Psoas muscle (tissue), 8 donors: ENCODE measurements around the gene EFNA3. TPM values are rescaled to one million over a fixed set of nuclear protein-coding genes. Genes with fewer than 3 reads are reported as not detected.

Source experiments
- ATAC-seq, 4 donors: fragments of 200-7000 bp; cut with Tn5 transposase; one replicate each; pipeline ENCODE4 v1.9.1; 2020; ENCODE audit warnings: moderate library complexity in 3 of 4, mild to moderate bottlenecking in 2 of 4
- DNase-seq, 2 donors: peaks; one replicate each; pipeline ENCODE4 v3.0.0-alpha.2; 2020
- H3K27ac ChIP-seq: fragments of 200-600 bp; one replicate; pipeline ENCODE4 v1.8.0; 2022
- H3K27me3 ChIP-seq, 3 donors: fragments of 200-600 bp in 1 of 3; one replicate each; pipeline versions ENCODE4 v1.6.1 to v1.8.0; 2013 to 2022; ENCODE audit warnings: low read length in 2 of 3, mild to moderate bottlenecking in 2 of 3, moderate library complexity in 1 of 3; ENCODE audit not compliant: insufficient read depth in 3 of 3
- H3K36me3 ChIP-seq, 2 donors: fragments of 200-600 bp in 1 of 2; one replicate each; pipeline versions ENCODE4 v1.6.1 to v1.8.0; 2013 to 2022; ENCODE audit warnings: low read depth in 1 of 2, mild to moderate bottlenecking in 1 of 2, moderate library complexity in 1 of 2; ENCODE audit not compliant: insufficient read depth in 1 of 2
- H3K4me1 ChIP-seq: fragments of 200-600 bp; one replicate; pipeline ENCODE4 v1.8.0; 2022
- H3K4me3 ChIP-seq: fragments of 200-600 bp; one replicate; pipeline ENCODE4 v1.8.0; 2022; ENCODE audit warnings: mild to moderate bottlenecking
- H3K9me3 ChIP-seq: fragments of 200-600 bp; one replicate; pipeline ENCODE4 v1.8.0; 2022
- WGBS, 3 donors: extraction: QIAGEN DNeasy Blood & Tissue Kit; methylation state at CpG; one replicate each; pipeline versions ENCODE4 v1.1.6 to v1.1.7; 2013; 5-methylcytosine and 5-hydroxymethylcytosine counted together
- intact Hi-C, 2 donors: fragments of 100-400 bp; cut with DNase I; formaldehyde crosslinking; loops; one replicate each; pipeline versions ENCODE4 v1.11.0 to v1.14.2; 2022
- polyA plus RNA-seq, 3 donors: library from polyadenylated mRNA; stranded (reverse); fragments of 200-250 nt; gene quantifications; one replicate each; pipeline ENCODE4 v1.2.3, GENCODE V29; 2013
- total RNA-seq, 4 donors: library from RNA; stranded (reverse); fragmentation: NEBNext Ultra II Directional in 2 of 4; extraction: Animal tissue kit (Norgen Biotek cat#: 25700) in 2 of 4; gene quantifications; one replicate each; pipeline versions ENCODE4 v1.2.1 to v1.2.4, GENCODE V29; 2021 to 2023
- TF ChIP-seq, protein P1 (sequence below): fragments of 200-600 bp; IDR thresholded peaks from one replicate; pipeline ENCODE4 v1.8.0; 2022; ENCODE audit warnings: antibody characterized with exemption
- donor health status: healthy with polysubstance abuse.
- donor health status: DM: no; HTN: no; CAD: no; lungs with moderate emphysema.
- donor health status: Bipolar disorder and iron deficiency.
- donor health status: healthy.
- donor health status: DM: yes; HTN: yes; CAD: no.
- donor health status: DM: no; HTN: no; CAD: no.
- donor health status: DM: no; HTN: no; CAD: no.
- donor health status: DM: yes; HTN: yes; CAD: no.

Gene EFNA3
- total and polyA plus RNA-seq, 7 donors, result 0.17 to 1.00 (median 0.48) TPM; not detected in 1

DNA sequence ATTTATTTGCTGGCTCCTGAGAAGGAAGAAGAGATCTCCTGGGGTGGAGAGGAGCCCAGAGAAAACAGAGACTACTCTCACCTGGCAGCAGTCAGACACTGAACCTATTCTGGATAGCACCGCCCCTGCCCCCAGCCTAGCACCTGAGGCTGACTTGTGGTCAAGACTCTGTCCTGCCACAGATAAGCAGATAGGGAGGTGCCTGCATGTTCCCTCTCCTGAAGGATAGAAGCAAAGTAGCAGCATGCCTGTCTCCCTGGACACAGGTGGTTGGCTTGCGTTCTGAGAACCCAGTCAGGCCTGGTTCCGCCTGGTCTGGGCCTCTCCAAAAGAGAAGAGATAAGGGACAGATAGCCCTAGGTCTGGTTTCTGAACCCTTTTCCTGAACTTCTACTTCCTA, 1.3 kb upstream of the EFNA3 start:
- Histone ChIP-seq H3K27me3 (peaks cover 0 to 37% (median 20%) of the 10 kb centered on the region in 3 donors), H3K27ac (no peak overlapping the region), H3K4me1 (peaks cover 18% of the 10 kb centered on the region), H3K4me3 (no peak overlapping the region), H3K36me3 (no peaks in the 10 kb centered on the region), H3K9me3 (no peaks in the 10 kb centered on the region)
- DNase-seq (peak in 1 of 2 donors; percentile 15), ATAC-seq (no peak)
- TF ChIP-seq, protein P1, sequence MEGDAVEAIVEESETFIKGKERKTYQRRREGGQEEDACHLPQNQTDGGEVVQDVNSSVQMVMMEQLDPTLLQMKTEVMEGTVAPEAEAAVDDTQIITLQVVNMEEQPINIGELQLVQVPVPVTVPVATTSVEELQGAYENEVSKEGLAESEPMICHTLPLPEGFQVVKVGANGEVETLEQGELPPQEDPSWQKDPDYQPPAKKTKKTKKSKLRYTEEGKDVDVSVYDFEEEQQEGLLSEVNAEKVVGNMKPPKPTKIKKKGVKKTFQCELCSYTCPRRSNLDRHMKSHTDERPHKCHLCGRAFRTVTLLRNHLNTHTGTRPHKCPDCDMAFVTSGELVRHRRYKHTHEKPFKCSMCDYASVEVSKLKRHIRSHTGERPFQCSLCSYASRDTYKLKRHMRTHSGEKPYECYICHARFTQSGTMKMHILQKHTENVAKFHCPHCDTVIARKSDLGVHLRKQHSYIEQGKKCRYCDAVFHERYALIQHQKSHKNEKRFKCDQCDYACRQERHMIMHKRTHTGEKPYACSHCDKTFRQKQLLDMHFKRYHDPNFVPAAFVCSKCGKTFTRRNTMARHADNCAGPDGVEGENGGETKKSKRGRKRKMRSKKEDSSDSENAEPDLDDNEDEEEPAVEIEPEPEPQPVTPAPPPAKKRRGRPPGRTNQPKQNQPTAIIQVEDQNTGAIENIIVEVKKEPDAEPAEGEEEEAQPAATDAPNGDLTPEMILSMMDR, result no peak
- intact Hi-C loops, result no loop called here
- WGBS, 3 donors, result 94 to 97% (median 96%) methylated on average over 3 of the region's 3 CpGs

DNA sequence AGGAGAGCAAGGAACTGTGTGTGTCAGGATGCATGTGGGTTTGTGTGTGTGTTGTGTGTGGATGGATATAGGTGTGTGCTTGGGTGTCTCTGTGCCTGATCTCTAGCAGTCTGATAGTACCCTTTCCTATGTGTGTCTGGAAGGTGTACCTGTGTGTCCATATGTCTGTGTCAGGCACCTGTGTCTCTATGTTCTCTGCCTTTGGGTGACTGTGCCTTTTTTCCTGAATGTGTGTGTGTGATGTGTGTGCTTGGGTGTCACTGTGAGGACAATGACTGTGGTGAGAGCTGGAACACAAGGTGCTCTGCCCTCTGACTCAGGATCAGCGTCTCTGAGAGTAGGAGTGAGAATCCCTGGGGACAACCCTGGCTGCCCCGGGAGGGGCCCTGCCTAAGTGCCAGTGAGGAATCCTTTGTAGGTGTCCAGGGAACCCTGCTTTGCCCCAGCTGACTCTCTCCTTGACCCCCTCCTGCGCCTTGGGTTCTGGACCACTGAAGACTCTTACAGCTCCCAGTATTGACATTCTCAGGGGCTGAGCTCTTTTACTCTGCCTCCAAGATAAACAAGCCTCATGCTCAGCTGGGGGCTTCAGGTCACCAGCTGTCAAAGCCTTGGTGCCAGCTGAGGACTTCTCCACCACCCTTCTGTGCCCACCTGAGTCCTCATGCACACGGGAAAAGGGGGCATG, 735 bp upstream of the EFNA3 start:
- Histone ChIP-seq H3K9me3 (no peaks in the 10 kb centered on the region), H3K27ac (no peak overlapping the region), H3K4me3 (no peak overlapping the region), H3K27me3 (peaks cover 0 to 42% (median 25%) of the 10 kb centered on the region in 3 donors), H3K36me3 (no peaks in the 10 kb centered on the region), H3K4me1 (peaks cover 18% of the 10 kb centered on the region)
- ATAC-seq (no peak), DNase-seq (no peak)
- intact Hi-C loops, result no loop called here
- WGBS, 3 donors, result 57 to 61% (median 60%) methylated on average over 4 of the region's 4 CpGs
- TF ChIP-seq, protein P1, result no peak

DNA sequence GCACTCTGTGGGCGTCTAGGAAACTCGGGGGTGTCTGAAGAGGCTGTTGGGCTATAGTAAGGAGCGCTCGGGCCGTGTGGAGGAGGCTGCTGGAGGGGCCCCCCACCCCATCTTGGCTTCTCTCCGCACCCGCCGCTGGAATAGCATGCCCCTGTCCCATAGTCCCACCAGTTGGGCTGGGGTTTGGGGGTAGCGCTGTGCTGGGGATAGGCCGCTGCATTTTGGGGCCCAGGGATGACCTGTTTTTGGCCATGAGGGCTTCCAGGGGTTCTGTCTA, 511 bp downstream of the EFNA3 start:
- DNase-seq (no peak), ATAC-seq (peak in 2 of 4 donors; percentile 2 to 9)
- Histone ChIP-seq H3K36me3 (no peaks in the 10 kb centered on the region), H3K27ac (no peak overlapping the region), H3K27me3 (peaks cover 0 to 53% (median 27%) of the 10 kb centered on the region in 3 donors), H3K4me3 (peak overlapping the region; percentile 64), H3K4me1 (peaks cover 20% of the 10 kb centered on the region), H3K9me3 (no peaks in the 10 kb centered on the region)
- 2 to 4% (median 3%) methylated on average over 10 of the region's 10 CpGs for WGBS, 3 donors
- TF ChIP-seq, protein P1, result no peak
- intact Hi-C loops, result no loop called here

DNA sequence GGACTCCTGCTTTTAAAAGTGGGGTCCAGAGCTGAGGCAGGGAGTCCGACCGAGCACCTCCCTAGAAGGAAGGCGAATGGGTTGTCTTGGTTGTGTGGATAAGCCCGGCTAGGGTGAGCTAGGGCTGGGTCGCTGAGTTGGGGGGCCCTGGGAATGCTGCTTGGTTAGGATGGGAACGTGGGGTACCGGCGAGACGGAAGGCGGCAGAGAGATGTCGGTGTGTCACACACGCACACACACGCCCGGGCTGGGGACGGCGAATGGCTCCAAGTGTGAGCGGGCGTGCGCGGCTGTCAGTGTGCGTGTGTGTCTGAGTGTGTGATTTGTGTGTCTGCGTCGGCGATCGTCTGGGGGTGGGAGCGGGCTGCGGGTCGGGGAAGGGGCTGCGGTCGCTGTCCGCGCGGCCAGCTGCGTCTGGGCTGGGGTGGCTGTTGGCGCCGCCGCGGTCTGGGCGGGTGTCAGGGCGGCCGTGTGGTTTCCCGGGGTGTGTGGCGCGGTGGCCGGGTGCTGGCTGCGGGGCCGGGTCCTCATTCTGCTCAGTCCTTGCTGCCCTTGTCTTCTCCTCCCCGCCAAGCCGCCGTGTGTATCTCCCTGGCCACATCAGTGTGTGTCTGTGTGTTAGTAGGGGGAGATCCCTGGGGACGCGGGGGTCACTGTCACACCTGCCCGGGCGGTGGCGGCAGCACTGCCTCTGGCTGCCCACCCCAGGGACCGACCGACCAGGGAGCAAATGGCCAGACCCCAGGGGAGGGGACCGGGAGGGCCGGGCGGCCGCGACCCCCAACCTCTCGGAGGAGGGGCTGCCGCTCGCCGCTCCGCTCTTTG, 1.1 kb downstream of the EFNA3 start:
- no peaks in the 10 kb centered on the region for H3K9me3 ChIP-seq
- TF ChIP-seq, protein P1, result no peak
- ATAC-seq (peak in 1 of 4 donors; percentile 5), DNase-seq (no peak)
- H3K27ac ChIP-seq, result no peak overlapping the region
- no peaks in the 10 kb centered on the region for H3K36me3 ChIP-seq
- peaks cover 0 to 53% (median 27%) of the 10 kb centered on the region in 3 donors for H3K27me3 ChIP-seq
- 1 to 2% (median 2%) methylated on average over 54 to 67 of the region's 67 CpGs for WGBS, 3 donors
- intact Hi-C loops, result loop anchor here (5.0 kb wide), 2 partner anchors 37 to 107 kb away; partner anchors contain the start of genes CKS1B (in 1 of the 2) and SHC1 (in 1 of the 2)
- H3K4me3 ChIP-seq, result peak overlapping the region; percentile 64
- peaks cover 24% of the 10 kb centered on the region for H3K4me1 ChIP-seq
